Activated B cell treated with CpG ODN at 0.5 μM for 24 hours (primary cell): Measurements from ENCODE around the gene PRSS21. TPM values are rescaled to one million over a fixed set of nuclear protein-coding genes. Genes with fewer than 3 reads are reported as not detected.

ENCODE experiments used
- ATAC-seq: fragments of 200-7000 bp; cut with Tn5 transposase; one replicate; pipeline ENCODE4 v1.10.0; 2021; ENCODE audit warnings: low read depth, mild to moderate bottlenecking, moderate library complexity
- CTCF ChIA-PET: fragments of 350-600 bp; sonication (Branson Sonifier 250); formaldehyde crosslinking; loops from one replicate; lab custom pipeline; 2021; ENCODE audit warnings: antibody characterized with exemption; lab: Charles Lee
- POLR2A ChIA-PET: fragments of 350-600 bp; sonication (Branson Sonifier 250); formaldehyde crosslinking; loops from one replicate; lab custom pipeline; 2021; ENCODE audit warnings: antibody characterized with exemption; lab: Charles Lee
- DNase-seq: peaks from one replicate; pipeline ENCODE4 v3.0.0; 2022
- H3K27ac Mint-ChIP-seq: one replicate; pipeline ENCODE4 v1.8.0; 2020; ENCODE audit warnings: mixed read lengths
- H3K27me3 Mint-ChIP-seq: one replicate; pipeline ENCODE4 v1.8.0; 2021; ENCODE audit warnings: mixed read lengths
- H3K36me3 Mint-ChIP-seq: one replicate; pipeline ENCODE4 v1.8.0; 2021; ENCODE audit warnings: low read depth, mixed read lengths
- H3K4me1 Mint-ChIP-seq: one replicate; pipeline ENCODE4 v1.8.0; 2021; ENCODE audit warnings: mixed read lengths
- H3K4me3 Mint-ChIP-seq: one replicate; pipeline ENCODE4 v1.8.0; 2020; ENCODE audit warnings: mild to moderate bottlenecking, mixed read lengths
- H3K9me3 Mint-ChIP-seq: one replicate; pipeline ENCODE4 v1.8.0; 2020; ENCODE audit warnings: mixed read lengths
- intact Hi-C: fragments of 100-400 bp; cut with micrococcal nuclease; formaldehyde crosslinking; loops from one replicate; pipeline ENCODE4 v1.15.1; 2024
- total RNA-seq: library from RNA; stranded (reverse); gene quantifications from 2 replicates; pipeline ENCODE4 v1.2.3, GENCODE V29; 2022
- TF ChIP-seq, protein P1 (sequence below): fragments of 200-600 bp; IDR thresholded peaks from one replicate; pipeline ENCODE4 v1.8.0; 2022; ENCODE audit warnings: antibody characterized with exemption, mild to moderate bottlenecking

PRSS21 gene
- total RNA-seq, 1 donor from 2014 or later, result 2.4 TPM

DNA sequence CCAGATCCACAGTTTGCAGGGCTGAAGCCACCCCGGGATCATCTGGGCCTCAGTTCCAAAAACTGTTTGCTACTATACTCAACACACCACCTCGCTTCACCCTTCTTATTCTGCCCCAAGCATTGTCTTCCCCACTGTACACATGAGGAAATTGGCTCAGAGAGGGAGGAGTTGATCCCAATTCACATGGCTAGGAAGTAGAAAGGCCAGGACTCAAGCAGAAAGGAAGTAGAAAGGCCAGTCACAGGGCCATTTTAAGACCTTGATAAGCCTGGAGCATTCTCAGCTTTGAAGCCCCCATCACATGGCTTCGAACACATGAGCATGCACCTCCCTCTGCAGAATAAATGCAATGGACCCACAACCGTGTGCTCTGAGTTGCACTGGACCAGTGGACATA, 48.6 kb downstream of the PRSS21 start:
- CTCF ChIA-PET, result no interaction called here
- peaks cover 7% of the 10 kb centered on the region for H3K4me1 Mint-ChIP-seq
- H3K27ac Mint-ChIP-seq, result no peak overlapping the region
- TF ChIP-seq, protein P1, sequence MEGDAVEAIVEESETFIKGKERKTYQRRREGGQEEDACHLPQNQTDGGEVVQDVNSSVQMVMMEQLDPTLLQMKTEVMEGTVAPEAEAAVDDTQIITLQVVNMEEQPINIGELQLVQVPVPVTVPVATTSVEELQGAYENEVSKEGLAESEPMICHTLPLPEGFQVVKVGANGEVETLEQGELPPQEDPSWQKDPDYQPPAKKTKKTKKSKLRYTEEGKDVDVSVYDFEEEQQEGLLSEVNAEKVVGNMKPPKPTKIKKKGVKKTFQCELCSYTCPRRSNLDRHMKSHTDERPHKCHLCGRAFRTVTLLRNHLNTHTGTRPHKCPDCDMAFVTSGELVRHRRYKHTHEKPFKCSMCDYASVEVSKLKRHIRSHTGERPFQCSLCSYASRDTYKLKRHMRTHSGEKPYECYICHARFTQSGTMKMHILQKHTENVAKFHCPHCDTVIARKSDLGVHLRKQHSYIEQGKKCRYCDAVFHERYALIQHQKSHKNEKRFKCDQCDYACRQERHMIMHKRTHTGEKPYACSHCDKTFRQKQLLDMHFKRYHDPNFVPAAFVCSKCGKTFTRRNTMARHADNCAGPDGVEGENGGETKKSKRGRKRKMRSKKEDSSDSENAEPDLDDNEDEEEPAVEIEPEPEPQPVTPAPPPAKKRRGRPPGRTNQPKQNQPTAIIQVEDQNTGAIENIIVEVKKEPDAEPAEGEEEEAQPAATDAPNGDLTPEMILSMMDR, result no peak
- peaks cover 17% of the 10 kb centered on the region for H3K27me3 Mint-ChIP-seq
- H3K4me3 Mint-ChIP-seq, result no peak overlapping the region
- DNase-seq, result no peak
- ATAC-seq, result no peak
- no peaks in the 10 kb centered on the region for H3K9me3 Mint-ChIP-seq
- POLR2A ChIA-PET, result interaction anchor here (0.5 to 1.4 kb wide), 2 partner anchors 17 to 937 kb away, joined by 4 to 5 read pairs; partner anchors contain the start of gene FLYWCH2
- H3K36me3 Mint-ChIP-seq, result peaks cover 2% of the 10 kb centered on the region
- intact Hi-C loops, result loop anchor here (5.0 kb wide), 1 partner anchor 88 kb away; the partner anchor contains the start of gene ELOB

DNA sequence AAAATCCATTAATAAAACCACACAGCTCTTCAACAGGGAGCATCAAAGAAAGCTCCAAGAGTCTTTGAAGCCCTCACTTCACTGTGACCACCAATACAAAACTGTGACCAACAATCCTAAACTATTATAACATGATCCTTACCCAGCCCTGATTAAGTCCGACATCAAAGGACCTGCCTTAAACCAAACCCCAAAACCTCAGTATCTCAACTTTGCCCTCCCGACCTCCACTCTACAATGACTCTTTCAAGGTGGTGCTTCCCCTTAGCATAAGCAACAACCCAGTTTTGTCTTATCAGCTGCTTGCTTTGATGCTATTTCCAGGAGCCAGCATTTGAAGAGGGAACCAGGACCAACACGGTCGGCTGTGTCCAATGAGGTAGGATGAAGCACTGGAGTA, 49.4 kb downstream of the PRSS21 start:
- H3K27ac Mint-ChIP-seq, result no peak overlapping the region
- ATAC-seq (no peak), DNase-seq (no peak)
- H3K4me3 Mint-ChIP-seq, result no peak overlapping the region
- H3K4me1 Mint-ChIP-seq, result peaks cover 7% of the 10 kb centered on the region
- ChIA-PET CTCF (no interaction called here), POLR2A (no interaction called here)
- TF ChIP-seq, protein P1, result no peak
- H3K36me3 Mint-ChIP-seq, result peaks cover 2% of the 10 kb centered on the region
- no peaks in the 10 kb centered on the region for H3K9me3 Mint-ChIP-seq
- peaks cover 12% of the 10 kb centered on the region for H3K27me3 Mint-ChIP-seq
- intact Hi-C loops, result loop anchor here (5.0 kb wide), 1 partner anchor 89 kb away; the partner anchor contains the start of gene ELOB

DNA sequence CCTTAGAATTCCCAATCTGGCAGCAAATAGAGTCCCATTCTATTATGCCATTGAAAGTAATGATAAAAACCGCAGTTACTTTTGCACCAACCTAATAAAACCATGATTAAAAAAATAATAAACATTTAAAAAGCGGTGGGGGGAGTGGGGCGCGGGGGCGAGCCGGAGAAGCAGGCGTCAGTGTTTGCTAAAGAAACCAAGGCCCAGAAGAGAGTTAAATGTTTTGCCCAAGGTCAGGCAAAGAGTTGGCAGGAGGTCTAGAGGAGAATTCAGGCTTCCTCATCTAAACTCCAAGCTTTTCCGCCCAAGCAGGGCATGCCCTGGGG, 50.6 kb downstream of the PRSS21 start:
- TF ChIP-seq, protein P1, result no peak
- intact Hi-C loops, result loop anchor here (5.0 kb wide), 1 partner anchor 90 kb away; the partner anchor contains the start of gene ELOB
- no peaks in the 10 kb centered on the region for H3K9me3 Mint-ChIP-seq
- H3K4me3 Mint-ChIP-seq, result peak overlapping the region; percentile 93
- H3K4me1 Mint-ChIP-seq, result peaks cover 7% of the 10 kb centered on the region
- ATAC-seq, result no peak
- peaks cover 11% of the 10 kb centered on the region for H3K27me3 Mint-ChIP-seq
- peak overlapping the region; percentile 92 for H3K27ac Mint-ChIP-seq
- ChIA-PET CTCF (interaction anchor here (0.8 to 3.0 kb wide), 11 partner anchors 13 to 194 kb away, joined by 3 to 15 read pairs (median 6); partner anchors contain the start of genes FLYWCH1, FLYWCH2 and KCTD5), POLR2A (interaction anchor here (0.7 to 1.8 kb wide), 12 partner anchors 11 to 908 kb away, joined by 3 to 30 read pairs (median 5); partner anchors contain the start of genes ELOB, FLYWCH1, FLYWCH2 and KCTD5)
- DNase-seq, result no peak
- peaks cover 2% of the 10 kb centered on the region for H3K36me3 Mint-ChIP-seq

DNA sequence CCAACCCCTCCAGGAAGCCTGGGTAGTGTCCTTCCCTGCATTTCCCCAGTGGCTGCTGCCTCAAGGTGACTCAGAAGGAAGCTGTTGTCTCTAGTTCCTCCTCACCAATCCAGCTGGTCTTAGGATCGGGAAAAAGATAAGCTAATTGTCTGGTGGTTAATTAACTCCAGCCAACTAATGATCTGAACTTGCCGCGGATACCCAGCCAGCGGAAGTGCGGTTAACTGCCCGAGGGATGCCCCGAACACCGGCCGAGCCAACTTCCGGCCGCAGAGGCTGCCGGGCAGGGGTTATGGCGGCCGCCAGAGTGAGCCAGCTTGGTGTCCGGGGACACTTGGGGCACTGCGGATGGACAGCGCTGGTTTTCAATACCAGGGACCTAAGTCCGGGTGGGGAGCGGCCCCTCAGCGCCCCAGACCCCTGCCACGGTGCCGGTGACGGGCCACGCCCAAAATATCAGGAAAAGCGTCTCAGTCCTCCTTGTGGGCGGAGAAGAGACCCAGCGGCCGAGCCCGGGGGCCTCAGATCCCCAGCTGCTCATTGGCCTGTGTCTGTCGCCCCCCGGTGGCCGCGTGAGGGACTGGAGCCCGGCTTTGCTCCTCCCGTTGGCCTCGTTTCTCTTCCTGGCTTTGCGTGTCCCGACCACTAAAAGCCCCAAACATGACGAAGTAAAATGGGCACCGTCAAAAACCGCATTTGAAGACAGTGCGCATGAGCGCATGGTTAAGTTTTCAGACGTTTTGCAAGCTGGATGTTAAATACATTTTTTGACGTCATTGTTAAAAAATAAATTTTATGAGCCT, 51.2 kb downstream of the PRSS21 start:
- intact Hi-C loops, result loop anchor here (1.0 to 5.0 kb wide), 6 partner anchors 14 to 195 kb away; partner anchors contain the start of genes ELOB and SRRM2
- peaks cover 2% of the 10 kb centered on the region for H3K36me3 Mint-ChIP-seq
- H3K4me3 Mint-ChIP-seq, result peak overlapping the region; percentile 93
- DNase-seq (peak; percentile 92), ATAC-seq (peak; percentile 96)
- H3K27me3 Mint-ChIP-seq, result peaks cover 11% of the 10 kb centered on the region
- H3K4me1 Mint-ChIP-seq, result peaks cover 7% of the 10 kb centered on the region
- TF ChIP-seq, protein P1, result peak; percentile 31
- H3K9me3 Mint-ChIP-seq, result no peaks in the 10 kb centered on the region
- POLR2A ChIA-PET, result interaction anchor here (0.7 to 2.3 kb wide), 17 partner anchors 8 to 909 kb away, joined by 3 to 30 read pairs (median 6); partner anchors contain the start of genes ELOB, FLYWCH1, FLYWCH2 and KCTD5
- H3K27ac Mint-ChIP-seq, result peak overlapping the region; percentile 92
- CTCF ChIA-PET, result interaction anchor here (0.8 to 3.0 kb wide), 11 partner anchors 14 to 195 kb away, joined by 3 to 15 read pairs (median 6); partner anchors contain the start of genes FLYWCH1, FLYWCH2 and KCTD5

Other genes with a start within 250 kb of the PRSS21 start
- 30.3 and 31.4 TPM in 2 replicates for gene KCTD5, start 134.7 kb upstream of the PRSS21 start, total RNA-seq
- 1.5 and 1.8 TPM in 2 replicates for gene PRSS27, start 97.0 kb upstream of the PRSS21 start, total RNA-seq
- gene SRRM2, start 64.6 kb upstream of the PRSS21 start, total RNA-seq, result 891 and 963 TPM in 2 replicates
- gene ELOB, start 40.0 kb upstream of the PRSS21 start, total RNA-seq, result 172 and 190 TPM in 2 replicates
- gene PRSS33, start 29.7 kb upstream of the PRSS21 start, total RNA-seq, result not detected in 2 replicates
- gene PRSS41, start 18.8 kb upstream of the PRSS21 start, total RNA-seq, result not detected in 2 replicates
- gene ZG16B, start 13.1 kb downstream of the PRSS21 start, total RNA-seq, result 0.33 TPM in 1 of 2 replicates, not detected in the other
- not detected in 2 replicates for gene PRSS22, start 40.9 kb downstream of the PRSS21 start, total RNA-seq
- gene FLYWCH2, start 66.0 kb downstream of the PRSS21 start, total RNA-seq, result 19.4 and 20.3 TPM in 2 replicates
- 53.5 and 59.9 TPM in 2 replicates for gene FLYWCH1, start 94.7 kb downstream of the PRSS21 start, total RNA-seq
- 1.3 and 1.7 TPM in 2 replicates for gene KREMEN2, start 147.0 kb downstream of the PRSS21 start, total RNA-seq
- 2.4 and 2.7 TPM in 2 replicates for gene PAQR4, start 152.1 kb downstream of the PRSS21 start, total RNA-seq
- gene PKMYT1, start 163.2 kb downstream of the PRSS21 start, total RNA-seq, result 3.8 and 4.3 TPM in 2 replicates
- not detected in 2 replicates for gene CLDN9, start 195.7 kb downstream of the PRSS21 start, total RNA-seq
- not detected in 2 replicates for gene CLDN6, start 200.9 kb downstream of the PRSS21 start, total RNA-seq
- 0.47 and 1.0 TPM in 2 replicates for gene TNFRSF12A, start 203.1 kb downstream of the PRSS21 start, total RNA-seq
- gene HCFC1R1, start 206.7 kb downstream of the PRSS21 start, total RNA-seq, result 17.7 and 20.4 TPM in 2 replicates
- gene THOC6, start 206.8 kb downstream of the PRSS21 start, total RNA-seq, result 45.8 and 47.1 TPM in 2 replicates
- not detected in 2 replicates for gene BICDL2, start 219.7 kb downstream of the PRSS21 start, total RNA-seq
- gene MMP25, start 229.3 kb downstream of the PRSS21 start, total RNA-seq, result 0.13 and 0.34 TPM in 2 replicates
- 3.0 and 3.4 TPM in 2 replicates for gene IL32, start 248.4 kb downstream of the PRSS21 start, total RNA-seq